DMS53 treated with DMSO at 0.1 percent for 48 hours (cell line): ENCODE measurements around the gene ABCA9.
"Not testable (repeated sequence)": the region's sequence is repeated elsewhere in the genome, so short reads cannot be mapped to it uniquely, and the experiment has no call there.

Experiments used
- DNase-seq: peaks from one replicate; lab custom pipeline; 2025; ENCODE audit not compliant: unreplicated experiment; lab: John Stamatoyannopoulos, UW

ABCA9 gene

GRCh38 chr17:68957944-68958343 lies 102.8 kb downstream of the ABCA9 start:
- no peak for DNase-seq

- DNase-seq: no peak
These were observed 105.4 kb downstream of the ABCA9 start, which contains the start of gene ABCA8 for GRCh38 chr17:68955181-68955841. Gene ABCA8 (minus strand): TSS chr17:68955392. CDS start chr17:68942034, 13,358 bp downstream.

GRCh38 chr17:68954146-68954896 lies 106.4 kb downstream of the ABCA9 start:
- DNase-seq: no peak

GRCh38 chr17:68953340-68953997 lies 107.3 kb downstream of the ABCA9 start:
- DNase-seq: no peak

GRCh38 chr17:68950725-68951124 lies 110.0 kb downstream of the ABCA9 start:
- DNase-seq: no peak

GRCh38 chr17:68947868-68948267 lies 112.9 kb downstream of the ABCA9 start:
- DNase-seq: not testable (repeated sequence)

- DNase-seq: no peak
These were observed 116.2 kb downstream of the ABCA9 start for GRCh38 chr17:68944435-68945035.

- DNase-seq: not testable (repeated sequence)
These were observed 116.9 kb downstream of the ABCA9 start for GRCh38 chr17:68943812-68944182.

GRCh38 chr17:68943123-68943811 lies 117.5 kb downstream of the ABCA9 start:
- DNase-seq: no peak

- DNase-seq: no peak
These were observed 118.3 kb downstream of the ABCA9 start for GRCh38 chr17:68942389-68942788.

GRCh38 chr17:68941761-68942160 lies 119.0 kb downstream of the ABCA9 start:
- no peak for DNase-seq

GRCh38 chr17:68939195-68939594 lies 121.5 kb downstream of the ABCA9 start:
- no peak for DNase-seq

GRCh38 chr17:68937890-68938514 lies 122.7 kb downstream of the ABCA9 start:
- no peak for DNase-seq

GRCh38 chr17:68927516-68927915 lies 133.2 kb downstream of the ABCA9 start:
- DNase-seq: no peak

GRCh38 chr17:68924793-68925720 lies 135.7 kb downstream of the ABCA9 start:
- DNase-seq: no peak
